Renal cortex interstitium (tissue), 15 donors: Measurements from ENCODE around the gene SH3RF1. TPM values are rescaled to one million over a fixed set of nuclear protein-coding genes. Genes with fewer than 3 reads are reported as not detected.
"Not testable (repeated sequence)": the region's sequence is repeated elsewhere in the genome, so short reads cannot be mapped to it uniquely, and the experiment has no call there.

Experiments used
- DNase-seq, 11 donors: peaks; one replicate each; pipeline ENCODE4 v3.0.0-alpha.2; 2013; ENCODE audit warnings: low read depth in 9 of 11, low spot score in 4 of 11; ENCODE audit errors: extremely low read depth in 1 of 11
- long read RNA-seq, 16 experiments: transcript quantifications; one replicate each; lab custom pipeline, GENCODE V29; 2026
- polyA plus RNA-seq, 3 donors: library from polyadenylated mRNA; unstranded; fragments of 120-200 nt; gene quantifications; one replicate each; pipeline ENCODE4 v1.2.1, GENCODE V29; 2013; ENCODE audit not compliant: insufficient read length in 3 of 3

Gene SH3RF1
- polyA plus RNA-seq: 10 to 100 TPM; 27.7 to 33.3 (median 31.3) TPM
- long read RNA-seq, donor 1: 0 reads
- long read RNA-seq, donor 2, partial matches to known transcripts: 0 of 1 reads
- long read RNA-seq, donor 2, other reads (novel, unspliced or antisense): 0 of 1 reads
- long read RNA-seq, donor 3: 0 reads
- long read RNA-seq, donor 4, full-length matches to known transcripts: 4 of 34 reads
- long read RNA-seq, donor 4, partial matches to known transcripts: 30 of 34 reads
- long read RNA-seq, donor 4, other reads (novel, unspliced or antisense): 0 of 34 reads
- long read RNA-seq, donor 5: 0 reads
- long read RNA-seq, donor 6, partial matches to known transcripts: 6 of 6 reads
- long read RNA-seq, donor 6, other reads (novel, unspliced or antisense): 0 of 6 reads
- long read RNA-seq, donor 7, full-length matches to known transcripts: 2 of 2 reads
- long read RNA-seq, donor 7, partial matches to known transcripts: 0 of 2 reads
- long read RNA-seq, donor 7, other reads (novel, unspliced or antisense): 0 of 2 reads
- long read RNA-seq, donor 8: 0 reads
- long read RNA-seq, donor 9, full-length matches to known transcripts: 3 of 3 reads
- long read RNA-seq, donor 9, partial matches to known transcripts: 0 of 3 reads
- long read RNA-seq, donor 9, other reads (novel, unspliced or antisense): 0 of 3 reads
- long read RNA-seq, donor 10: 0 reads
- long read RNA-seq, donor 11, full-length matches to known transcripts: 7 of 7 reads
- long read RNA-seq, donor 11, partial matches to known transcripts: 0 of 7 reads
- long read RNA-seq, donor 11, other reads (novel, unspliced or antisense): 0 of 7 reads
- long read RNA-seq, donor 12: 0 reads
- long read RNA-seq, donor 13: 0 reads
- long read RNA-seq, donor 14: 0 reads
- long read RNA-seq, donor 15: 0 reads
- long read RNA-seq, donor 16, full-length matches to known transcripts: 14 of 30 reads
- long read RNA-seq, donor 16, partial matches to known transcripts: 16 of 30 reads
- long read RNA-seq, donor 16, other reads (novel, unspliced or antisense): 0 of 30 reads

DNA sequence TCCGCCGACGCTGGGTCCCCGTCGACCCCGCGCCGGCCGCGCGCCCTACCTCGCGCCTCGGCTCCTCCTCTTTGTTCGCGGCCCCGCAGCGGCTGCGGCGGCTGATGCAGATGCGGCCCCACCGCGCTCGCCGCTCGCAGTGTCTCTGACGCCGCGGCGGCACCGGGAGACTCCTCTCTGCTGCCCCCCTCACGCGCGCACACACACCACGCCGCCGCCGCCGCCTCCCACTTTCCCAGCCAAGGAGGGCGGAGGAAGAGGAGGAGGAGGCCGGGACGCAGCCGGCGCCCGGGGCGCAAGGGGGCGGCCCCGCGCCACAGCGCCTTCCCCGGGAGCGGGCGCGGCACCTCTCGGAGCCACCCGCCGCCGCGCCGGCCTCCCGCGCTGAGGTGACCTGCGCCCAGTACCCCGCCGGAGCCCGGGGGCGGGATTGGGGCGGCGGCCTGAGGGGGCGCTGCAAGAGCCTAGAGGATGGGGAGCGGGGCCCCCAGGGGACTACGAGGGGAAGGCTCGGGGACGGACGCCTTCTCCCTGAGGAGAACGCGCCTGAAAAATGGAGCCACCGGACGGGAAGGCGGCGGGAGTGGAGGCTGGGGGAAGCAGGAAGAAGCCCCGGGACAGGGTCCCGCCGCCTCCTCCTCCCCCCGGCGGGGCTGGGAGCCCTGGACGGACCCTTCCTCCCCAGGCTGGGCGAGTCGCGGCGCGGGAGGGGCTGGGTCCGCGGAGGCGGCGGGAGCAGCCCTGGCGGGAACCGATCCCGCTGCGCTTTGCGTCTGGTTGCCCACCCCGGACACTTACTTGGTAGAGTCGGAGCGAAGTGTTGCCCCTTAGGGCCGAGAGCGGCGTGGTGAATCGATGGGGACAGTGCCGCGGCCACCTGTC lies at the start of gene SH3RF1:
Gene SH3RF1, minus strand, starts transcription at position 147 of the 882 bp plus-strand sequence. CDS start 1,744 bp downstream, outside the sequence.
- peak in 7 of 11 donors; percentile 66 to 86 (median 81) for DNase-seq

DNA sequence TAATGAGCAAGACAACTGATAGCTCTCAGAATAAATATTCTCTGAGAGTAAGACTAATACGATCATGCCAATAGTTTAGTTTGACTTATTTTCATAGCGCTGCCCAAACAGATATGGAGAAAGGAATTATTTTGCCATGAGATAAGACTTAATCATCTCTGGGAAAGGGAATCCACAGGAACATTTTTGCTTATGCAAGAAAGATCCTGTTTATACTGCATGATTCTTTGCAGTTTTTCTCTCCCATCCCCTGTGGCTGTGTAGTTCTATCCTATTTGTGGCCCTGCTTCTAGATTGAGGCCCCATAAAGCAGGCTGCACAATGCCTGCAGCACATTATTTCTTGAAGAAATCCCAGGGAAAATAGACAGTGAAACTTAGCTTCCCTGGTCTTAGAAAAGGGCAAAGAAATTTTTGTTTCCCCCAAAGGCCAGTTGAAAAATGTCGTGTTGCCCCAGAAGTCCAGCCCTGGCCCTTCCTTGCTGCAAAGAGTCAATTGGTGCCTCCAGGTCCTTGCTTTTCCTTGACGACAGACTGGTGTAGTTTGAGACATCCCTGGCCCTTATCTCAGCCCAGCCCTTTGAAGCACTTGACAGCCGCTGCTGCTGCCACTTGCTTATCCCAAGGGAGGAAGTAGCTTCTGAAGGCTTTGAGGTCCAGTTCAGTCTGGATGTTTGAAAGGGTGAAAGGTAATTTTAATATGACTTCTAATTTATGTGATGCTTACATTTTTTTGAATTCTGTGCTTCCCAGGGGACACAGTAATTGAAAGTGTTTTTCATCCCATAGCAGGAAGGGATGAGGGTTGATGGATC lies 45.0 kb upstream of the SH3RF1 start:
- DNase-seq: no peak

DNA sequence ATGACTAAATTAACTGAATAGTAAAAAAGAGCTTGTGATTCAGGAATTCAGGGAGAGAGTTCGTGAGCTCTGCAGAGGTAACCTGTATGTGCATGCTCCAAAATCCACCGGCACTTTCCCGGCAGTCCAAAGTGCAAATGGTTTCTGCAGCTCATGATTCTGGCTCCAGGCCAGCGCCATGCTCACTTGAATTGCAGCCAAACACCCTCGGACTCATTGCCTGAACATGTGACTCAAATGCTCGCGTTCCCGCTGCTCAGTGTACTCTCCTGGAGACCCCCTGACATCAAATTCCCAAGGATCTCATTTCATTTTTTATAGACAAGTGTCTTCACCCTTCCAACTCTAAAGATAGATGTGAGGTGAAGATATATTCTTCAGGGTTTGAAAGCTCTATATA lies 44.1 kb upstream of the SH3RF1 start:
- DNase-seq: peak; percentile 31 to 77 (median 54)

DNA sequence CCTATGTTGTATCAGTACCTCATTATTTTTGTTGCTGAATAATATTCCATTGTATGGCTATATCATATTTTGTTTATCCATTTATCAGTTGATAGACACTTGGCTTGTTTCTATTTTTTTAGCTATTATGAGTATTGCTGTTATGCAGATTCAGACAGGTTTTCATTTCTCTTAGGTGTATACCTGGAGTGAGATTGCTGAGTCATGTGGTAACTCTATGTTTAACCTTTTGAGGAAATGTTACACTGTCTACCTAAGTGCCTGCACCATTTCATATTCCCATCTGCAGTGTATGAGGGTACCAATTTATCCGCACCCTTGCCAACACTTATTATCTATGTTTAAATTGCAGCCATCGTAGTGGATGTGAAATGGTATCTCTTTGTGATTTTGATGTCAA lies 43.0 kb upstream of the SH3RF1 start:
- no peak for DNase-seq

DNA sequence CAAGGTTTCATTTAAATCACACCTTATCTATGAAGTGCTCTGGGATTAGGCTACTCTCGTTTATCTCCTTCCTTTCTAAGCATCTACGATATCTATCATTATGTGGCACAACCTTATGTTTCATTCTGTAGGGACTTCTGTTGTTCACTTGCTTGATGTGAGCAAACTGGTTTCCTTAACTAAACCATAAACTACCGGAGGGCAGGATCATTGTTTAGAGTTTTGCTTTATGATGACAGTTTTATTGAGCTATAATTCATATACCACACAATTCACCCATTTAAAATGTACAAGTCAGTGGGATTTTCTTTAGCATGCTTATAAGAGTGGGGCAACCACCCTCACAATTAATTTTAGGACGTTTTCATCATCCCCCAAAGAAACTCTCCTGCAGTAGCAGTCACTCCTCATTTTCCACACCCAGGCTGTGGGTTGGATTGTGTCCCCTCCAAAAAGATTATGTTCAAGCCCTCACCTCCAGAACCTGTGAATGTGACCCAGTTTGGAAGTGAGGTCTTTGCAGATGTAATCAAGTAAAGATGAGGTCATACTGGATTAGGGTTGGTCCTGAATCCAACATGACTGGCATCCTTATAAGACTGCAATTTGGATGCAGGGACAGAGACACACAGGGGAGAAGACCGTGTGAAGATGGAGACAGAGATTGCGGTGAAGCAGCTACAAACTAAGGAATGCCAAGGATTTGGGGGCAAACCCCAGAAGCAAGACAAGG lies 42.1 kb upstream of the SH3RF1 start:
- DNase-seq: no peak

DNA sequence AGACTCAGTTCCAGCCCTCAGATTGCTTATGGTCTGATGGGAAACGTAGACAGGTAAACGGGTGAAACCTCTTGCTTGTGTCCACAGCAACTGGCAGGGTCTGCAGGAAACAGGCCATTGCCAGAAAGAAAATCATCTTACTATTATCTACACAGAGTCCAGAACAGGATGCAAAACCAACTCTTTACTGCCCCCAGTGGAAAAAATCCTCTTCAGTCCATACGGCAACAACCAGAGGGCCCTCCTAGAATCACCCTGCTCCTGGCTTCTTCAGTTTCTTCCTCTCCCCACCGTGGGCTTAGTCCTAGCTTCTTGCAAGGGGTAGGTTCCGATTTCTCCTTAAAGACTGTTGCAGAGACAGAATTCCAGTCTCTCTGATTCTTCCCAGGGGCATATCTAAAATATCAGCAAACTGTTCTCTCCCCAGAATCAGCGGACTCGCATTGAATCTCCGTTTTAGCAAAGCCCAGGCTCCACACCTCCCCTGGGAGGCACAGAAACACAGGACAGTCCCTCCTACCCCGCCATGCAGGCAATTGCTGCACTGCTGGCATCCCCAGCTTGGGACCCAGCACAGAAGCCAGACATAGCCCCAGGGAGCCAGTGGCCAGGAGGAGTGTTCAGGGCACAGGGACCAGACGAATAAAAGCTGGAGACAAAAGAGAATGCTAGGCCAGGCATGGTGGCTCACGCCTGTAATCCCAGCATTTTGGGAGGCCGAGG lies 41.0 kb upstream of the SH3RF1 start:
- peak in 8 of 11 donors; percentile 21 to 48 (median 26) for DNase-seq

DNA sequence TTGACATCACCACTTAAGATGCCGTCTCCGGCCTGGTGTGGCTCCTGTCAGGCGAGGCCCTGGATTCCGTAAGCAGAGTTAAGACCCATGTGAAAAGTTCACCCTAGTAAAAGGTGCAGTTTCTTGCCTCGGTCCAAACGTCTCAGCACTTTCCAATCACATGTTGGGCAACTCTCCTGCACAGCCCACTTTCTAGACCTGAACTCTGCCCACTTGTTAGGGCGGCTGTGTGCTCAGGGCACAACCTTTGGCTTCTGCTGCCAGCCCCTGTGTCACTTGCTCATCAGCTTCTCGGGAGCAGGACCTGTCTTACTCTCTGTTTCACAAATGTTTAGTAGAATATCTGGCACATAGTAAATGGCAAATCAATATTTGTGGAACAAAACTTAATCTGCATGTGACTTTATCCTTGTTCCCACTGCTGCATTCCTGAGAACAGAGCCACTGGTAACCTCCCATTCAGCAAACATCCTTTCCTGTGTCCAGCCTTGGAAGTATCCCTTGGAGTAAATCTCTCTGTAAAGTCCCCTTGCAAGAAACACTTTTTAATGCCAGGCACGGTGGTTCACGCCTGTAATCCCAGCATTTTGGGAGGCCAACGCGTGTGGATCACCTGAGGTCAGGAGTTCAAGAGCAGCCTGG lies 38.7 kb upstream of the SH3RF1 start:
- DNase-seq: no peak

DNA sequence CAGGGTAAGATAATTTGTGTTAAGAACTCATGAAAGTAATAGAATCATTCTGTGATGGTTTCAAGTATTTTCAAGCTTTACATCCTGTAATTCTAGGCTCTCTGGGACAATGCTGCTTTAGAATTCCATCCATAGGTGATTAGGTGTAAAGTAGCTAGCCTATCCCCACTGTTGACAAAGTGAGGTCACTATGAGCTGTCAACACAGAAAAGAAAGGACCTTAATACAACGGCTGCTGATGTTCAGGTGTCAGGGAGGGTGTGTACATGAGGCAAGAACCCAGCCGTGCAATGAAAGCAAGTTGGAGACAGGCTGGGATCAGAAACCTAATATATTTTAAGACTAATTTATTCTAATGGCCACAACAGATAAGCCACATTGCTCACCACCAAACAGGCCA lies 36.8 kb upstream of the SH3RF1 start:
- DNase-seq: no peak

DNA sequence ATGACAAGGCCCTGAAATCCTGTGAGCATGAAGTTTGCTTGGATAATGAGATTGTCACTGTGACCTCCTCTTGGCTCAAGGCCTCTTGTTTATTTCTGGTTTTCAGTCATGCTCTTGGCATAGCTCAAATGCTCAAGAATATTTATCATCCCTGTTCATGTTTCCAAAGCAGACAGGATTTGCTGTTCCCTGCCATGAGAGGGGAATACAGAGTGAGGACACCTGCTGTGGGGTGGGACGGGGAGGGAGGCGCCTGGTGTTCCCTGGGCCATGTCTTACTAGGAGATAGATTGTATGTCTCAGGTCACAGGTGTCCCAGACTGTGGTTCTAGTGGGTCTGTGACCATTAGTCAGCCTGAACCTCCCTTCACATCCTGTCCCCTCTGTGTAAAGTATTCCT lies 34.9 kb upstream of the SH3RF1 start:
- no peak for DNase-seq

DNA sequence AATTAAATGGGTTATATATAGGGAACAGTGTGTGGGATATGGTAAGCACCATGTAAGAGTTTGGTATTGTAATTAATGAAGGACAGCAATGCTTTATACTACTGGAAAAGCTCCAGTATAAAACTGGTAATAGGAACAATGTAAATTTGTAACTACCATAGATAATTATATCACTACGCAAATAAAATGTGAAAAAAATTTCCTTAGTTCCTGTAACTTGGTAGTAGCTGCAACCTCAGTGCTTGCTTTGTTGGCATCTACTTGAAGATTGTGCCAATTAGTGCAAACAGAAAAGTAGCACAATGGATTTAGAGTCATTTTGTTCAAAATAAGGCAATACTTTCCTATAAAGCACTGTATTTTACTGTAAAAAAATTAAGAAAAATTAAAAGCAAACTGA lies 34.4 kb upstream of the SH3RF1 start:
- DNase-seq: no peak

DNA sequence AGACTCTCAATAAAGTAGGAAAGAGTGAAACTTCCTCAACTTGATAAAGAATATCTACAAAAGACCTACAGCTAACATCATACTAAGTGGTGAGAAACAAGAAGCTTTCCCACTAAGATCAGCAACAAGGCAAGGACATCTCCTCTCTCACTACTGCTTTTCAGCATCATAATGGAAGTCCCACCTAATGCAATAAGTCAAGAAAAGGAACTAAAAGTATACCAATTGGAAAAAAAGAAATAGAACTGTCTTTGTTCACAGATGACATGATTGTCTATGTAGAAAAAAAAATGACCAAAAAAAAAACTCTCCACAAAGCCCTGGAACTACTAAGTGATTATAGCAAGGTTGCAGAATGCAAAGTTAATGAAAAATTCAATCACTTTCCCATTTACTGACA lies 25.1 kb upstream of the SH3RF1 start:
- no peak for DNase-seq

DNA sequence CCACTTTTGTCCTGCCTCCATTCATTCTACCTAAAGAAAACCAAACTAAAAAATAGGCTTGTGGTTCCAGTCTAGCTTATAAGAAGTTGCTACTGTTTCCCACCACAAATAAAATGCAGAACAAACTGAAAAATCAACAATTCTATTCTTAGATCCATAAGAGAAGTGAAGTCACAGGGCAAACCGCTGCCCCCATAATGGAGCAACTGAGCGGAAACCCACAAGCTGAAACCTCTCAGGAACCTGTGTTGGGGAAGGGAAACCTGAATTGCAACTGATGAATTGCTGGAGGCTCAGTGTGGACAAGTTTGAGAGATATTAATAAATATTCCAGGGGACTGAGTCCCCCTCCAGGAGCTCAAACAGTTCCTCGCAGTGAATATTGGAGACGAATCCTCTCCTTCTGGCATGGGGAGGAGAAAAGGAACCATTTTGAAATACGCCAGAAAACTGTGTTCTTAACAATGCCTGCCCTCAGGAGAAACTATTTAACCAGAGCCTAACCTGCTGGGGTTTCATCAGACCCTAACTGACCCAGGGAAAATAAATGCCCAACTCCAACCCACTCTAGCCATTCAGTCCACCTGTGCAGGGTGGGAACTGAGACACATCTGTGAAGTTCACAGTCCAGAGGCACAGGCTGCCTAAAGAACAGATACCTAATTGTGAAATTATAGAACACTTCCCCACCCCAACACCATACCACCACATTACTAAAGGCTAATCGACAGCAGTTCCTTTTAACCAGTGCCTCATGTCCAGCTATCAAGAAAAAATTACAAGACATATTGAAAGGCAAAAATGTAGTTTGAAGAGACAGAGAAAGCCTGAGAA lies 22.8 kb upstream of the SH3RF1 start:
- DNase-seq: no peak

DNA sequence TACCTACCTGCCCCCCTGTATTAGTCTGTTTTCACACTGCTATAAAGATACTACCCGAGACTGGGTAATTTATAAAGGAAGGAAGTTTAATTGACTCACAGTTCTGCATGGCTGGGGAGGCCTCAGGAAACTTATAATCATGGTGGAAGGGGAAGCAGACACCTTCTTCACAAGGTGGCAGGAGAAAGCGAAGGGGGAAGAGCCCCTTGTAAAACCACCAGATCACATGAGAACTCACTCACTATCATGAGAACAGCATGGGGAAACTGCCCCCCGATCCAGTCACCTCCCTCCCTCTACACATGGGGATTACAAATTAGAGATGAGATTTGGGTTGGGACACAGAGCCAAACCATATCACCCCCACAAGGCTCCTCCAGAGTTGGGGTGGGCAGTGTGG lies 17.2 kb upstream of the SH3RF1 start:
- not testable (repeated sequence) for DNase-seq

DNA sequence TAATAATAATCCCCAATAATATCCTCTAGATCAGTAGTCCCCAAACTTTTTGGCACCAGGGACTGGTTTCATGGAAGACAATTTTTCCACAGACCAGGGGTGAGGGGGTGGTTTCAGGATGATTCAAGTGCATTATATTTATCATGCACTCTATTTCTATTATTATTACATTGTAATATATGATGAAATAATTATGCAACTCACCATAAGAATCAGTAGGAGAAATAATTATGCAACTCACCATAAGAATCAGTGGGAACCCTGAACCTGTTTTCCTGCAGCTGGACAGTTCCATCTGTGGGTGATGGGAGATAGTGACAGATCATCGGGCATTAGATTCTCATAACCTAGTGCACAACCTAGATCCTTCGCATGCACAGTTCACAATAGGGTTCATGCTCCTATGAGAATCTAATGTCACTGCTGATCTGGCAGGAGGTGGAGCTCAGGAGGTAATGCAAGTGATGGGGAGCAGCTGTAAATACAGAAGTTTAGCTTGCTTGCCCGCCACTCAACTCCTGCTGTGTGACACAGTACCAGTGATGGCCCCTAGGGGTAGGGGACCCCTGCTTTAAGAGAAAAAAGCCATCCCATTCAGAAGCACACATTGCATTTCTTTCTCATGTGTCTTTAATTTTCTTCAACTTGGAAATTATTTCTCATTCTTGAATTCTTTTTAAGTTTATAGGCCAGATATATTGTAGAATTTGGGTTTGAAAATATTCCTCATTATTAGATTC lies 16.0 kb upstream of the SH3RF1 start:
- DNase-seq: no peak

DNA sequence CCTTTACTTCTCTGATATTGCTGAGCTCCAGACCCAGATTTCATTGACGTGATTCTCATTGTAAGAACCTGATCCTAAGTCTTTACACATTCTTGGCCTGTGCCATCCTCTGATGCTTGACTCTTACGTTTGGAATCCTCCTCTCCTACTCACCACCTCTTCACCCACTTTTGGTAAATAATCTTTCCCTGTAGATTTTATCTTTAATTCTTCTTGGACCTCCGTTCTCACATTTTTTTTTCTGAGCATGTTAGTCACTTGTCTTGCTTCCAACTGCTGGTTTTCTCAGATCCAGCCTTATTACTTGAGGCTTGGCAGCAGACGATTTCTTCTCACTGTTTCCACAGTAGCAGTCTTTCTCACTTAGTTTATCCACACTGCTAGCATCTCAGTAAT lies 12.4 kb upstream of the SH3RF1 start:
- DNase-seq: no peak
